BE2C (cell line): ENCODE results near the gene ATP8B4.

Experiments
- DNase-seq: peaks from one replicate; pipeline ENCODE4 v3.0.0-alpha.2; 2020
- H3K27me3 ChIP-seq: fragments of 250-450 bp; sonication (Bioruptor Pico); 2 replicates; pipeline ENCODE4 v1.5.1; 2020; ENCODE audit warnings: mild to moderate bottlenecking
- H3K36me3 ChIP-seq: fragments of 250-450 bp; sonication (Bioruptor Pico); 2 replicates; pipeline ENCODE4 v1.5.1; 2020; ENCODE audit warnings: mild to moderate bottlenecking
- H3K4me1 ChIP-seq: fragments of 250-450 bp; sonication (Bioruptor Pico); 2 replicates; pipeline ENCODE4 v1.5.1; 2020
- H3K4me3 ChIP-seq: 2 replicates; pipeline ENCODE4 v1.5.1; 2011; ENCODE audit warnings: low read depth, low read length
- H3K9me3 ChIP-seq: fragments of 250-450 bp; sonication (Bioruptor Pico); 2 replicates; pipeline ENCODE4 v1.5.1; 2020
- CTCF ChIP-seq: IDR thresholded peaks from 2 replicates; pipeline ENCODE4 v1.5.1; 2012; ENCODE audit warnings: mild to moderate bottlenecking, low read depth, low read length

ATP8B4 gene

GRCh38 chr15:50126072-50126471 is 7.0 kb upstream of the ATP8B4 start:
- no peak for TF ChIP-seq CTCF
- Histone ChIP-seq H3K4me3 (no peak overlapping the region), H3K4me1 (no peaks in the 10 kb centered on the region), H3K36me3 (no peaks in the 10 kb centered on the region), H3K27me3 (no peaks in the 10 kb centered on the region), H3K9me3 (no peaks in the 10 kb centered on the region)
- no peak for DNase-seq

GRCh38 chr15:50124631-50125030 is 5.6 kb upstream of the ATP8B4 start:
- H3K9me3 ChIP-seq, result no peaks in the 10 kb centered on the region
- no peak for DNase-seq
- no peak overlapping the region for H3K4me3 ChIP-seq
- TF ChIP-seq CTCF, result no peak
- H3K27me3 ChIP-seq, result no peaks in the 10 kb centered on the region
- no peaks in the 10 kb centered on the region for H3K36me3 ChIP-seq
- no peaks in the 10 kb centered on the region for H3K4me1 ChIP-seq

- no peaks in the 10 kb centered on the region for H3K4me1 ChIP-seq
- no peak overlapping the region for H3K4me3 ChIP-seq
- no peaks in the 10 kb centered on the region for H3K36me3 ChIP-seq
- no peaks in the 10 kb centered on the region for H3K27me3 ChIP-seq
- no peaks in the 10 kb centered on the region for H3K9me3 ChIP-seq
- DNase-seq, result no peak
- no peak for TF ChIP-seq CTCF
Observed at GRCh38 chr15:50123861-50124557, 5.0 kb upstream of the ATP8B4 start.

- H3K27me3 ChIP-seq, result no peaks in the 10 kb centered on the region
- H3K9me3 ChIP-seq, result no peaks in the 10 kb centered on the region
- H3K4me1 ChIP-seq, result no peaks in the 10 kb centered on the region
- DNase-seq, result no peak
- no peak for TF ChIP-seq CTCF
- no peaks in the 10 kb centered on the region for H3K36me3 ChIP-seq
- H3K4me3 ChIP-seq, result no peak overlapping the region
Observed at GRCh38 chr15:50120729-50121128, 1.7 kb upstream of the ATP8B4 start.

GRCh38 chr15:50117431-50118027 is 1.5 kb downstream of the ATP8B4 start:
- no peaks in the 10 kb centered on the region for H3K36me3 ChIP-seq
- no peak overlapping the region for H3K4me3 ChIP-seq
- TF ChIP-seq CTCF, result no peak
- H3K9me3 ChIP-seq, result no peaks in the 10 kb centered on the region
- H3K27me3 ChIP-seq, result no peaks in the 10 kb centered on the region
- DNase-seq, result no peak
- H3K4me1 ChIP-seq, result no peaks in the 10 kb centered on the region

- peak; percentile 34 for TF ChIP-seq CTCF
- Histone ChIP-seq H3K4me3 (no peak overlapping the region), H3K9me3 (no peaks in the 10 kb centered on the region), H3K4me1 (no peaks in the 10 kb centered on the region), H3K27me3 (no peaks in the 10 kb centered on the region), H3K36me3 (no peaks in the 10 kb centered on the region)
- DNase-seq, result no peak
Observed at GRCh38 chr15:50116477-50116876, 2.6 kb downstream of the ATP8B4 start.
